Vagina (tissue), 2 donors: ENCODE measurements around the gene ATF6B. TPM values are rescaled to one million over a fixed set of nuclear protein-coding genes. Genes with fewer than 3 reads are reported as not detected.
"Not testable (repeated sequence)": the region's sequence is repeated elsewhere in the genome, so short reads cannot be mapped to it uniquely, and the experiment has no call there.

Experiments used
- DNase-seq, 2 donors: peaks; one replicate each; pipeline ENCODE4 v3.0.0-alpha.2; 2017; ENCODE audit errors: extremely low spot score in 2 of 2
- H3K27ac ChIP-seq: fragments of 200-600 bp; sonication (generic); one replicate; pipeline ENCODE4 v1.5.1; 2019
- H3K27me3 ChIP-seq: fragments of 200-600 bp; sonication (generic); one replicate; pipeline ENCODE4 v1.5.1; 2019
- H3K36me3 ChIP-seq, 2 donors: fragments of 200-600 bp; sonication (generic); one replicate each; pipeline ENCODE4 v1.5.1; 2017 to 2019
- H3K4me1 ChIP-seq: fragments of 200-600 bp; sonication (generic); one replicate; pipeline ENCODE4 v1.5.1; 2019
- H3K4me3 ChIP-seq, 2 donors: fragments of 200-600 bp; sonication (generic); 1 replicate in 1 of 2; 2 replicates in 1 of 2; pipeline ENCODE4 v1.5.1; 2016 to 2019
- H3K9me3 ChIP-seq: fragments of 200-600 bp; sonication (generic); one replicate; pipeline ENCODE4 v1.5.1; 2019
- POLR2A ChIP-seq, 2 donors: fragments of 450-650 bp; IDR thresholded peaks; one replicate each; pipeline ENCODE4 v1.6.1; 2017; ENCODE audit warnings: antibody characterized with exemption in 2 of 2, mild to moderate bottlenecking in 2 of 2, moderate library complexity in 2 of 2
- POLR2AphosphoS5 ChIP-seq, 2 donors: sonication (generic); formaldehyde crosslinking; IDR thresholded peaks; one replicate each; pipeline ENCODE4 v1.9.0; 2017; ENCODE audit warnings: antibody characterized with exemption in 2 of 2, mild to moderate bottlenecking in 2 of 2, low read depth in 1 of 2; ENCODE audit not compliant: insufficient read depth in 1 of 2
- intact Hi-C: fragments of 100-400 bp; cut with DNase I; formaldehyde crosslinking; loops from one replicate; pipeline ENCODE4 v1.15.1; 2023
- microRNA-seq: library from miRNA; unstranded; fragments of <30 nt; microRNA quantifications from one replicate; pipeline ENCODE4, GENCODE V29; 2017; ENCODE audit warnings: borderline number of aligned reads, borderline replicate concordance
- small RNA-seq: library from RNA; depleted of rRNA; stranded (forward); fragments of <200 nt; gene quantifications from one replicate; pipeline ENCODE3, GENCODE V24; 2016
- total RNA-seq: library from RNA; depleted of rRNA; stranded (reverse); fragments of >200 nt; gene quantifications from one replicate; pipeline ENCODE4 v1.2.3, GENCODE V29; 2016
- TF ChIP-seq, protein P1 (sequence below), 3 experiments: fragments of 450-650 bp in 2 of 3; fragments of 200-600 bp in 1 of 3; sonication (generic) in 1 of 3; IDR thresholded peaks; one replicate each; pipeline ENCODE4 v1.5.1; 2017 to 2019; ENCODE audit warnings: antibody characterized with exemption in 3 of 3, mild to moderate bottlenecking in 2 of 3, moderate library complexity in 2 of 3

The ATF6B gene
- total RNA-seq, 1 donor from 2014 or later: 76.6 TPM

GRCh38 chr6:32069878-32070515 lies 58.0 kb downstream of the ATF6B start:
- no peak for TF ChIP-seq POLR2AphosphoS5 (IDR thresholded peaks at IDR 0.05; ENCODE audit: insufficient read depth in 1 of 2, low read depth in 1 of 2)
- TF ChIP-seq POLR2A (IDR thresholded peaks at IDR 0.05): no peak
- TF ChIP-seq, protein P1, sequence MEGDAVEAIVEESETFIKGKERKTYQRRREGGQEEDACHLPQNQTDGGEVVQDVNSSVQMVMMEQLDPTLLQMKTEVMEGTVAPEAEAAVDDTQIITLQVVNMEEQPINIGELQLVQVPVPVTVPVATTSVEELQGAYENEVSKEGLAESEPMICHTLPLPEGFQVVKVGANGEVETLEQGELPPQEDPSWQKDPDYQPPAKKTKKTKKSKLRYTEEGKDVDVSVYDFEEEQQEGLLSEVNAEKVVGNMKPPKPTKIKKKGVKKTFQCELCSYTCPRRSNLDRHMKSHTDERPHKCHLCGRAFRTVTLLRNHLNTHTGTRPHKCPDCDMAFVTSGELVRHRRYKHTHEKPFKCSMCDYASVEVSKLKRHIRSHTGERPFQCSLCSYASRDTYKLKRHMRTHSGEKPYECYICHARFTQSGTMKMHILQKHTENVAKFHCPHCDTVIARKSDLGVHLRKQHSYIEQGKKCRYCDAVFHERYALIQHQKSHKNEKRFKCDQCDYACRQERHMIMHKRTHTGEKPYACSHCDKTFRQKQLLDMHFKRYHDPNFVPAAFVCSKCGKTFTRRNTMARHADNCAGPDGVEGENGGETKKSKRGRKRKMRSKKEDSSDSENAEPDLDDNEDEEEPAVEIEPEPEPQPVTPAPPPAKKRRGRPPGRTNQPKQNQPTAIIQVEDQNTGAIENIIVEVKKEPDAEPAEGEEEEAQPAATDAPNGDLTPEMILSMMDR (IDR thresholded peaks at IDR 0.05): no peak

DNA sequence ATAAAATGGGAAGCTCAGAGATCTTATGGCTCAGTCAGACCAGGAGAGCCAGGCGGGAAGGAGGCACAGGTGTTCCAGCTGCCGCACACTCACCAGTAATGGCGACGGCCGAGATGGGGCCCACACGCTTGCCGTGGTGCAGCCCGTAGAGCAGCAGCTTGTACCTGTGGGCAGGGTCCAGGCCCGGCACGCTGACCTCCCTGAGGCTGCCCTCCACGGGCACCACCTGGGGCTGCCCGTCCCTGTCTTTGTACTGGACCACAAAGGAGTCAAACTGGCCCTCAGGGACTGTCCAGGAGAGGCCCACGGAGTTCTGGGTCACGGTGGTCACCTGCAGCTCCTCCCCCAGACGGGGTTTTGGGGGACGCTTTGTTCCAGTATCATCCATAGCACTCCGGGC lies 58.6 kb downstream of the ATF6B start:
- no peak overlapping the region for H3K4me3 ChIP-seq
- no peaks in the 10 kb centered on the region for H3K9me3 ChIP-seq
- H3K4me1 ChIP-seq: no peaks in the 10 kb centered on the region

More at GRCh38 chr6:32069878-32070515, 58.0 kb downstream of the ATF6B start:
- H3K36me3 ChIP-seq: peaks cover 0 to 57% of the 10 kb centered on the region in 2 donors
- no peaks in the 10 kb centered on the region for H3K9me3 ChIP-seq
- H3K4me1 ChIP-seq: no peaks in the 10 kb centered on the region
- no peak overlapping the region for H3K4me3 ChIP-seq
- no peaks in the 10 kb centered on the region for H3K27me3 ChIP-seq
- intact Hi-C loops: no loop called here
- peak overlapping the region; percentile 48 for H3K27ac ChIP-seq
- DNase-seq: no peak

GRCh38 chr6:32068867-32069266 lies 59.2 kb downstream of the ATF6B start:
- Histone ChIP-seq H3K9me3 (no peaks in the 10 kb centered on the region), H3K4me3 (no peak overlapping the region), H3K27ac (no peak overlapping the region), H3K27me3 (no peaks in the 10 kb centered on the region), H3K4me1 (no peaks in the 10 kb centered on the region), H3K36me3 (peaks cover 0 to 62% of the 10 kb centered on the region in 2 donors)
- no peak for TF ChIP-seq POLR2AphosphoS5 (IDR thresholded peaks at IDR 0.05; ENCODE audit: insufficient read depth in 1 of 2, low read depth in 1 of 2)
- TF ChIP-seq, protein P1 (IDR thresholded peaks at IDR 0.05): no peak
- TF ChIP-seq POLR2A (IDR thresholded peaks at IDR 0.05): no peak
- intact Hi-C loops: no loop called here
- DNase-seq: no peak

More for the DNA sequence above, 58.6 kb downstream of the ATF6B start:
- intact Hi-C loops: no loop called here
- Histone ChIP-seq H3K36me3 (peaks cover 0 to 58% of the 10 kb centered on the region in 2 donors), H3K27me3 (no peaks in the 10 kb centered on the region), H3K27ac (no peak overlapping the region)
- DNase-seq: no peak
- TF ChIP-seq, protein P1 (IDR thresholded peaks at IDR 0.05): no peak
- TF ChIP-seq POLR2AphosphoS5 (IDR thresholded peaks at IDR 0.05; ENCODE audit: insufficient read depth in 1 of 2, low read depth in 1 of 2) (no peak), POLR2A (IDR thresholded peaks at IDR 0.05) (no peak)

DNA sequence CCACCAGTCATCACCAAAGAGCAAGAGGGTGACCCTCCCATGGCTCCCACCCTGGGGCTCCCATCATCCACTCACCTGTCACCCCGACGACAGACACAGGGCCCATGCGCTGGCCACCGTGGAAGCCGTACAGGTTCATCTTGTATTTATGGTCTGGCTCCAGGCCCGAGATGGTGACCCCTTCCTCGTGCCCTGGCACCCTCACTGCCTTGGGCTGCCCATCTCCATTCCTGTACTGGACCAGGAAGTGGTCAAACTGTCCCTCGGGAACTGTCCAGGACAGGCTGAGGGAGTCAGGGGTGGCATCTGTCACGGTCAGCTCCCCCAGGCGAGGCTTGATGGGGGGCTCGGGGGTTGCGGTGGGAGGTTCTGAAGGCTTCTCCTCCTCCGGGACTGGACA lies 59.7 kb downstream of the ATF6B start:
- DNase-seq, H3K27me3 ChIP-seq, H3K27ac ChIP-seq, H3K4me3 ChIP-seq, H3K9me3 ChIP-seq, H3K4me1 ChIP-seq, intact Hi-C loops: not testable (repeated sequence)
- H3K36me3 ChIP-seq: peaks cover 0 to 58% of the 10 kb centered on the region in 2 donors

- H3K36me3 ChIP-seq: peaks cover 0 to 50% of the 10 kb centered on the region in 2 donors
- H3K27ac ChIP-seq, H3K4me3 ChIP-seq, DNase-seq, intact Hi-C loops, H3K4me1 ChIP-seq, H3K9me3 ChIP-seq, H3K27me3 ChIP-seq: not testable (repeated sequence)
These were observed 60.5 kb downstream of the ATF6B start for GRCh38 chr6:32067521-32067920.

Small RNA genes within 50 kb of the gene (microRNA-seq; reads per million reads assigned to microRNA genes)
- not detected for gene MIR6721

Small RNA genes within 50 kb of the gene (small RNA-seq; reads per million reads assigned to genes)
- not detected for gene RNA5SP206

Other genes with a start within 250 kb of the ATF6B start
- 5.9 TPM for gene SLC44A4, start 249.2 kb downstream of the ATF6B start, total RNA-seq
- gene EHMT2, start 230.5 kb downstream of the ATF6B start, total RNA-seq: 45.2 TPM
- 1.7 TPM for gene ZBTB12, start 226.2 kb downstream of the ATF6B start, total RNA-seq
- gene C2, start 200.5 kb downstream of the ATF6B start, total RNA-seq: 2.9 TPM
- 9.6 TPM for gene CFB, start 182.2 kb downstream of the ATF6B start, total RNA-seq
- 100 TPM for gene NELFE, start 169.3 kb downstream of the ATF6B start, total RNA-seq
- gene SKIC2, start 169.1 kb downstream of the ATF6B start, total RNA-seq: 35.4 TPM
- gene DXO, start 156.1 kb downstream of the ATF6B start, total RNA-seq: 15.5 TPM
- 31.4 TPM for gene C4A, start 146.2 kb downstream of the ATF6B start, total RNA-seq
- 23.1 TPM for gene C4B, start 113.5 kb downstream of the ATF6B start, total RNA-seq
- gene CYP21A2, start 89.8 kb downstream of the ATF6B start, total RNA-seq: 9.3 TPM
- 207 TPM for gene TNXB, start 18.9 kb downstream of the ATF6B start, total RNA-seq
- 2.7 TPM for gene FKBPL, start 2.0 kb upstream of the ATF6B start, total RNA-seq
- gene PRRT1, start 23.7 kb upstream of the ATF6B start, total RNA-seq: 8.8 TPM
- gene PPT2, start 25.9 kb upstream of the ATF6B start, total RNA-seq: 31.9 TPM
- 13.3 TPM for gene EGFL8, start 36.3 kb upstream of the ATF6B start, total RNA-seq
- 35.1 TPM for gene AGPAT1, start 47.8 kb upstream of the ATF6B start, total RNA-seq
- 48.4 TPM for gene RNF5, start 50.2 kb upstream of the ATF6B start, total RNA-seq
- 8.1 TPM for gene AGER, start 56.0 kb upstream of the ATF6B start, total RNA-seq
- gene PBX2, start 62.0 kb upstream of the ATF6B start, total RNA-seq: 49.4 TPM
- 16.2 TPM for gene GPSM3, start 64.4 kb upstream of the ATF6B start, total RNA-seq
- gene NOTCH4, start 95.8 kb upstream of the ATF6B start, total RNA-seq: 18.2 TPM
- not detected for gene TSBP1, start 243.7 kb upstream of the ATF6B start, total RNA-seq